ENCODE measurements around the gene RAB6B.

The RAB6B gene

DNA sequence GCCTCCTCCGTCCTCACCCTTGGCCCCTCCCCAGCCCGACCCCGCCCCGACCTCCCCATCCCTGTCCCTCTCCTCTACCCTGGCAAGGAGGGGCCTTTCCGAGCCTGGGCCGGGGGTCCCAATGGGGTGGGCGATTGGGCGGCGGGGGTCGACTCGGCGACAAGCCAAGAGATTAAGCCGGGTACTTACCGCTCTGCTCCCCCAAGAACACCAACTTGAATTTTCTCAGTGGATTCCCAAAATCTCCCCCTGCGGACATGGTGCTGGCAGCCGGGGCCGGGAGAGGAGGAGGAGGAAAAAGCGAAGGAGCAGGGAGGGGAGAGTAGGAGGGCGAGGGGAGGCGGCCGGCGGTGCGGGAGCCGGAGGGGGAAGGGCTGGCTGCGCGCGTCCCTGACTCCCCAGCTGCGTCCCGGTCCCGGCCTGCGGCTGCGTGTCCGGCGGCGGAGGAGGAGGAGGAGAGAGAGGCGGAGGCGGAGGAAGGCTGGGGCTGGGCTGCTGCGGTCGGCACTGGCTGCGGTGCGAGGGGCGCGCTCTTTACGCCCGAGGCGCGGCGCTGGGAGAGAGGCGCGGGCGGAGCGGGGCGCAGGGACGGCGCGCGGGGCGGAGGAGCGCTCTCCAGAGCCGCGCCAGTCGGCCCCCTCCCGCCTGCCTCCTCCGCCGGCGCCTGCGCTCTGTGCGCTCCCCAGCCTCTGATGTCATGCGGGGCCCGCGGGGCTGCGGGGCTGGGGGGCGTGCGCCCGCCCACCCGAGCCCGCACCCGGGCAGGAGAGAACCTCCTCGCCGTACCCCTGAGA, at the start of gene RAB6B:
TSS of gene RAB6B (minus strand) at position 675 of the 794 bp plus-strand sequence. CDS start at position 259, 416 bp downstream.
- DNase-seq: no peak

DNA sequence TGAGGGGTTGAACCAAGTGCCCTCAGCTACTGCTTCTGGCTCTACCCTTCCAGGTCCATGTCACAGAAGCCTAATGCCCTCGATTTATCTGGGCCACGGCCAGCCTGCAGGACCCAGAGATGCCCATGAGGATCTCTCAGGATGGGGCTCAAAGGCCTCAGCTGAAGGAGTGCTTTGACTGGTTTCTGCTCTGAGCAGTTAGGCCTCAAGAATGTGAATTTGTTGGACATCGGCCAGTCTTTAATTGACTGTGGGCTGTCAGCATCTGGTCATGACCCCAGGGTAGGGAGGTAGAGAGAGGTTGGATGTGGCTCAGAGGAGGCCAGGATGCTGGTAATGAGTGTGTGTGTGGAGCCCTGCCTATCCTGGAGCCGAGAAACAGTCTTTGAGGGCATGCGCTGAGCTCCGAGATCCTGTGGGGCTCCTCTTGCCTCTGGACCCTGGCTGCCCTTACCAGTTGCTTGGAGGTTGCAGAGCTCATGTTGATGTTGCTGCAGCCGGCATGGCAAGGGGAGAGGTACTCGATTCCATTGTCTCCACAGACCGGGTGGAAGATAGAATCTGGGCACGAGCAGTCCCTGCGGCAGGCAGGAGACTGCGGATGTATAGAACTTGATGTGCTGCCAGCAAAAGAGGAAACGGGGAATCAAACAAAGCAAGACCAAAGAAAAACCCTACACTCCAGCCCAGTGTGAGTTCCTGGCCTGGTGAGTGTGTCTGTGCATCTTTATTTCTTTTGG, 49.1 kb upstream of the RAB6B start:
- no peak for DNase-seq

DNA sequence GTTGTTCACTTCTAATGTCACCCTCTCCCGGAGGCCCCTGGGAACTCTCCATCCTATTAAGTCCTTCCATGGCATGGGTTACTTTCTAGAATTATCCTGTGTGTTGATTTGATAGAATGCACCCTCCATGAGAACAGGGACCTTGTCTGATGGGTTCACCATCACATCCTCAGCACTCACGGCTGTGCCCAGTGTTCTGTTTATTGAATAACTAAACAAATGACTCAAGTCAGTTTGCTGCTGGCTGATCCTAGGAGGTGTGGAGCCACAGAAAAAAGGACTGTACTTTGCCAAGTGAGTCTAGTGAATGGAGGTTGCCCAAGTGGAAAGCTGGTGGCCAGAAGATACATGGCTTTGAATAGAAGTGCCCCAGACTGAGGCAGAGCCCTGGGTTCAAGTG, 48.5 kb upstream of the RAB6B start:
- DNase-seq: no peak

DNA sequence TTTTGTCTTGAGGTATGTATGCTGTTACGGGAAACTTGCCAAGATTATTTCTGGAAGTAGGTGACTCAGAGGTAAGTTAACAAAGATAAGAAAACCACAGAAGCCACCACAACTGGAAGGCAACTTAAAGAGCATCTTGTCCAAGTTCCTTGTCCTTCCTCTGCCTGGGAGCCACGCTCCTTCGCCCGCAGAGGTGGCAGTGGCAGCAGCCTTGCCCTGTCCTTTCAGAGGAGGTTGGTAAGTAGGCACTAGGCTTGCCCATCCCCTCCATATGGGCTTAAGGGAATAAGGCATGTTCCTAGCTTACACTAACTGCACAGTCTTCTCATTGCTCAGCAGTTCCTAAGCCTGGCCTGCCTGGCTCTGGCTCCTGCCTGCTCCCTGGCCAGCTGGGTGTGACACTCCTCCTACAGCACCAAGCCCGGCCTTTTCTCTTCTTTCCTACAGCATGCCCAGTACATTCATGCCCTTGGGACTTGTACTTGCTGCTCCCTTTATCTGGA, 48.0 kb upstream of the RAB6B start:
- no peak for DNase-seq

DNA sequence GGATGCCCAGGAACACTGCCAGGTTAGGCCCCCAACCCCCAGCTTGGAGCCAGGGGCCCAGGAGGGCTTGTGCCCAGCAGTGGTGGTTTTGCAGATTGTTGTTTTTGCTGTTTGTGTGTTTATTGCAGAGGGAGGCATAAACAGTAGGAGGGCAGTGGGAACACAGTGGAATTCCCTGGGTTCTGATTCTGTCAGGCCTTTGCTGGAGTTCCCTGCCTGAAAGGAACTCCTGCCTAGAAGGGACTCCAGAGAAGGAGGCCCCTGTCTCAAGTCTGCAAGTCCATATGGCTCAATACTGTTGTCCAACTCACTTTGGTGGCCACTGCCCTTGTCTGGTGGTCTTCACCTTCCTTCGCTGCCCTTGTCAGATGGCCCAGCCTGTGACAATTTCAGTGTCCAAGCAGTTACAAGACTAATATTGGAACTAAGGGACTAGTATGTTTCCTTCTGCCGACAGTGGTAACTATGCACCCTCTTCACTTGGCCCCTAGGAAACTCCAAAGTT, 47.4 kb upstream of the RAB6B start:
- no peak for DNase-seq

DNA sequence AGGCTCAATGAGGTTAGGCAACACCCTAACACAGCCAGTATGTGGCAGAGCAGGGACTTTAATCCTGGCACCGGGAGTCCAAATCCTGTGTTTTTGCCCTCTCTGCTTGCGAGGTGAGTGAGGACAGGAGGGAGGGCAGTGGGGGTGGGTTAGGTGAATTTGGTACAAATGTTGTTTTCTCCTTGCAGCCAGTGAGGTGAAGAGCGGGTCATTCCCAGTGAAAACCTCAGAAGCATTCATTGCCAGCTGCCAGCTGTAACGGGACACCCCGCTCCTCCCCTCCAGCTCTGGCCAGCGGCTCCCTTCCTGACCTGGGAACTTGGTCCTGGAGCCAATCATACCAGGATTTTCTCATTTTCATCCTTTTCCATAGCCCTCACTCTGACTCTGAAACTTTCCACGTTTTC, 45.7 kb upstream of the RAB6B start:
- DNase-seq: no peak

DNA sequence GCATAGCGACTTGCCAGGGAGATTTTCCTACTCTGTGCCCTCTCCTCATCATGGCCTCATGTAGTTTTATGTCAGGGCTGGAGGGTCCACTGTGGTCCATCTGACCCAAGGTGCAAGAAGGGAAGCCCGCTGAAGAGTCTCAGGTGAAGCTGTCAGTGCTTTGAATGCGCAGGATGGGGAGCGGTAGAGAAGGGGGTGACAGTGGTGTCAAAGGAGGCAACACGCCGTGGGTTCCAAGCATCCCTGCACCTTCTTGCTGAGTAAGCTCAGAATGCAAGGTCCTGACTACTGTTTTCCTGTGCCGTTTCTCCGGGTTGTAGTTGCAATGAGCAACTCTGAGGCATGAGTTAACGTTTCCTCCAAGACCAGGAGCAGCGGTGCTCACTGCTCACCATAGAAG, 44.9 kb upstream of the RAB6B start:
- no peak for DNase-seq

DNA sequence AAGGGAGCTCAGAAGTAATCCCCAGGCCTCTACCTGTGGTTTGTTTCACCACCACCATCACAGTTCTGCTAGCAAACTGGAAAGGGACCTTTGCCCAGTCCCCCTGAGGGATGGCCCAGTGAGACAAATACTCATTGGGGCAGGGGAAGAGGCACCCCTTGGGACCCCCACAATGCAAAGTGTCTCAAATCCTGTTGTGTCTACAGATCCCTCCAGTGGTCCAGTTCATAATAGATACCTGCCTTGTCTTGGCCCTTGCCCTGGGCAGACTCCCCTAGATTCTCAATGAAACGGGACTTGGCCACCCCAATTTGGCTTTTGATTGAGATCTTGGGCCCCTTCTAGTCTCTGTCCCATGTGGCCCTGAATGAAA, 43.8 kb upstream of the RAB6B start:
- DNase-seq: no peak

DNA sequence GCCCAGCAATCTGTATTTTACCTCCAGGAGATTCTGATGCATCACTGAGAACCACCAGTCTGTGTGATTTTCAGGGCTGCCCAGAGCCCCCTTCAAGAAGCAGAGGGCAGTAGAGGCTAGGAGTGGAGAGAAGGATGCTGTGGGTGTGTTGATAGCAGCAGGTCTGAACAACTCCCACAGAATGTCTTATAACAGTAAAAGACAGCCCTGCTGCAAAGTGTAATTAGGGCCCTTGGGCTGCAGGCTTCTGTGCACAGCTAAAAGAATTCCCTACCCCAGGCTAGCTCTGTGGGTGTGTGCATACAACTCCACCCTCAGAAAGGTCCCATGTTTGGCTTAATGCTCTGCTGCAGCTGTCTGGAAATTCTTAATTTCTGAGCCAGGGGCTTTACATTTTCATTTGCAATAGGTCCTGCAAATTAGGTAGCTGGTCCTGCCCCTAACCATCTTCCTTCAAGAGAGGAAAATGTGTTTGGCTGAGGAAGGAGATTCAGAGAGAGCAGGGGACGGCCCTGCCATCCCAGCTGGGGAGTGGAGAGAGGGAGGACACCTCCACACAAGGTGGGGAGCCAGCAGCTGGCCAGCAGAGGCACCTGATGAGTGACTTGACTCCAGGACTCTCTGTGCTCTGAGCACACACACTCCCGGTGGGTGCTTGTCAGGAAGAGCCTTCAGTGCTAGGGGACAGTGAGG, 43.2 kb upstream of the RAB6B start:
- DNase-seq: no peak

DNA sequence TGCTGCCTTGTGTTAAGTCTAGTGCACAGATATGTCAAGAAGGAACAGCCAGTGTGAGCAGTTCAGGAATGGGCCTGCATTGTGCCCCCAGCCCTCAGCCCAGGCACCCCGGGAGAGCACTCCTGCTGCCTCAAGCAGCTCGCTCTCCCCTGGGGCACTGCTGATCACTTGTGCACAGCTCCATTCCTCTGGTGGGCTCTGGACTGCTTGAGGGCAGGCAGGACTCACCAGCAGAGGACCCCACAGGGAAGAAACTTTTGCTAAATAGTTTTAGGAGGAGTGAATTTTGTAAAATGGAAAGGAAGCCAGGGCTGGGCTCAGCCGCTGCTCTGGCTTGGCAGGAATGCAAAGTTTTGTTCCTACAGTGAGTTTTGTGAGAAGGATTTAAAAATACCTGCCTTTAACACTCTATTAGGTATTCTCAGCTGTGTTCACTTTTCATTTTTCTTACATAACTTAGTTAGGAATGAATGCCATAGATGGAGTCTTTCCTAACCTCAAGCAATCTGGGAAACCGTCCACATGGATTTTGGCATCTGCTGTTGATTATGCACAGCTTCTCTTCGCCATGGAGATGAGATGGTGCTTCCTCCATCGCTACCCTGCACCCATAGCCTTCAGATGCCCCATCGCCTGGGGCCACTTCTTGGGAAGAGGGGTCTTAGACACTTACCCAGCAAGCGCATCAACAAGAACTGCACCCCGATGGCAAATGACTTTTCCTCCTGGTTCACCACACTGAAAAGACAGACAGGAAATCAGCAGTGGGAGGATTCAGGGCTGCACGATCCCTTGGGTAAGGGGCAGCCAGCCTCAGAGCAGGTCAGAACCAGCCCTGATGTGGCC, 42.3 kb upstream of the RAB6B start:
- no peak for DNase-seq

DNA sequence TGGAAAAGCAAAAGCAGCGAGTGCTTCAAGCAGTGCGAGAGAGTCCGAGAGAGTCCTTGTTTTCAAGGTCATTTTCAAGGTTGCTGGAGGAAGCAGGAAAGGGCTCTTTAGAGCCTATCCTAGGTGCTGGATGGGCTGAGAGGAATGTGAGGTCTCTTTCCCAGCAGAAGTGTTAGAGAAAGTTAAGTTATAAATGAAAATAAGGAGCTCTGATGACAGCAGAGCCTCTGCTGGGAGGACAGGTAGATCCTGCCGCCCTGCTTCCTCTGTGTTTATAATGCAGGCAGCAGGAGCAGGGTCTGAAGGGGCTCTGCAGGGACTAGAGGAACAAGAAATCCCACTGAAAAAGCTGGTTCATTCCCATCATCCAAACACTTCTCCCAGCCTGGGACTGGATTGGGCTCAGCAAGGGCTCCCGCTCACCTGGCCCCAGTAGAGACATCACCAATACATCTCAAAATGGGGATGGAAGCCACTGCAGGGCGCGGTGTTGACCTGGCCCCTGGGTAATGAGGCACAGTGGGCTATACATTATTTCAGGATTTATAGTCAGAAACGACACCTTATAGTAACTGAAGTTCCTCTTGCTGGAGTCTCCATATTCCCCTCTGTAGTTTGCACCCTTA, 41.5 kb upstream of the RAB6B start:
- no peak for DNase-seq

DNA sequence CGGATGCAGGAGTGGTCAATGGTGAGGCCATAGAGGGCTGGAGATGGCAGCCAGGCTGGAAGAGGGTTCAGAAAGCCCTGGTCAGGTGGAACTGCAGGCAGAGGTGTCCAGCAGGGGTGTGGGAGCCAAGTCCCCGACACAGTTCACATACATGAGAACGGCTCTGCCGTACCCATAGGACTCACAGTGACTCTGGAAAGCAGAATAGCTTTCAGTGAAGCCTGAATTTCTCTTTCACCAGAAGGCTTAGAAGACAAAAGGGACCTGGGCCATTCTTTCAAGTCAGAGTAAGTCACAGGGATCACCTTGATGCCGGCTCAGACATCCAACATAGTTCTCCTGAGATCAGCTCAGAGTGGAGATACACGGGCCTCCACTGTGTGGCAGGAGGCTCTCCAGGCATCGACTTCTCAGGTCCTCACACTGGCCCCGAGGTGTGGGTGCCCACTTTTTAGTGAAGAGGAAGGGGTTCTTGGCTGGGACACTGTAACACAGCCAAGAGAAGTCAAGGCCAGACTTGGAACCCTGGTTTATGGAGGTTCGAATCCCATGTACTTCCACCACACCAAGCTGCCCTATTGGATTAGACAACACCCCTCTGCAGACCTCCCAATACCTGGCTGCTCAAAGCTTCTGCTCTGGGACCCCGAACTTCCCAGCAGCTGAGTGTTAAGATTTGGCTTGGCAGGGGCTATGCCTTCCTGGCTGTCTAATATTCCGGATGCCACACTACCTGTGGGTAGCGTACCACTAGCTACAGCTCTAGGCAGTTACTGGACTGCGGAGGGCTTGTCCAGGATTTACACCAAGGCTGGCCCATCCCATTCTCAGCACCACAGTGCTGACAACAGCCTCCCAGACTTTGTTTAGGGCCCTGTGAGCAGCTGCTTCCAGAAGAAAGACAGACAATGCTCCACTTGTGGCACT, 40.4 kb upstream of the RAB6B start:
- DNase-seq: no peak

DNA sequence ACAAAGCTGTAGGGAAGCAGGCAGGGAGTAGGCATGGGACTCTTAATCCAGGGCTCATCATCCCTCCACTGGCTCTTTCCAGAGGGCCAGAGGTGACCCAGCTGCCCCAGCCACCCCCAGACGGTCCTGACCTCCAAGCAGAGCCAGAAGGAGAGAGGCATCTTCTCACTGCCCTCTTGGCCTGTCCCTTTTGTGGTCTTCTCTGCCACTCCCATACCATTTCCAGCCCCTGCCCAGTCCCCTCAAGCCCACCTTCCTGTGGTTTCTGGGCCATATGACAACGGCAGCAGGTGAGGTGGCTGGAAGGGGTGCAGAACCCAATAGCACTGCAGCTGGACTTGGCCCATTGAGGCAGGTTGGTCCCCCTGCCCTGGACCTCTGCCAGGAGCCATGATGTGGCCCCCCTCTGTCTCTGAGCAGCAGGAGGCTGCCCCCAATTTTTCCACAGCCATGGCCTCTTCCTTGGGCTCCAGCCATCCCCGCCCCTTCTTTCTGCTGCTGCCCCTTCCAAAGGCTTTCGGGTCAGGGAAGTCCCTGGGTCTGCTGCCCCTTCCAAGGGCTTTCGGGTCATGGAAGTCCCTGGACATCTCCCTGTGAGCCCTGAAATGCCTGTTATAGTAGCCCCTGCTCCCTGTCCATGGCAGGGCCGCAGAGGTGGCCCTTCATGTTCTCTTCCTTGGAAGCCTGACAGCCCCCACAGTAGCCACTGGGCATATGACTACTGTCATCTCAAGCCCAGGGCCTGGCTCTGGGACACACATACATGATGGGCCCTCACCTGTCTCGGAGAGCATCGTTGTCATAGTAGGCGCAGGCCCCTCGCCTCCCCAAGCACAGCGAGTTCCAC, 39.5 kb upstream of the RAB6B start:
- DNase-seq: no peak

DNA sequence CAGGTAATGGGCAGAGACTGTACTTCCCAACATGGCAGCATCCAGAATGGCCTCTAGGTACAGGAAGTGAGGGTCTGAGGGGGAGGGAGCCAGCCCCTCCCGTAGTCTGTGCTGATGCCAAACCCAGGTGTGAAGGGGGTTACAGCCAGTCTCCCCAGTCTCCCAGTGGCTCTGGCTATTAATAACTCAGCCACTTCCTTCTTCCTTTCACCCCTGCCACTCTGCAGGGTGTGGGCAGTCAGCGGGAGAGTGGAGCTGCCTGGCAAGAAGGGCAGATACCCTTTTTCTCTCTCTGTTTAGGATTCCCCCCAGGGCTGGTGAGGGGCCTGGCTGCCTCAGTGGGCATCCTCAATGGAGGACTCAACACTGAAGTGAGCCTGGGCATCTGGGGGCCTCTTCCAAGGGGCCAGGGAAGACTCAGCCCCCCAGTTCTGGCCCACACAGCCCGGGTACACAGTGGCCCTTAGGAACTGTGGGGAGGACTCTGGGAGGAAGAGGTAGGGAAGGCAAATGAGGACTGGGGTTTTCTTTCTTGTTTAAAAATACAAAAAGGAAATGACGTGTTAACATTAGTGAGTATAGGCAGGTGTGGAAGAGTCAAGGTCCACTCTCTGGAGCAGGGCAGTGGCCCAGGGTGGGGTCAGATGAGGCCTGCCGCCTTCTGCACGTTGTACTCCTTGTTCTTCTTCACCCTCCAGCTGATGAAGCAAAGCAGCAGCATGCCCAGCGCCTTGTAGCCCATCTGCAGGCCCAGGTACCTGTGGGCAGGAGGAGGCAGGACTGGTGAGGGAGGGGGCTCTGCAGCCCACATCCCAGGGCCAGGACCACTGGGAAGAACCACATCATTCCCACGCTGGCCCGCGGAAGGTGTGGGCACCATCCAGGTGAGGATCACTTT, 38.6 kb upstream of the RAB6B start:
- no peak for DNase-seq

DNA sequence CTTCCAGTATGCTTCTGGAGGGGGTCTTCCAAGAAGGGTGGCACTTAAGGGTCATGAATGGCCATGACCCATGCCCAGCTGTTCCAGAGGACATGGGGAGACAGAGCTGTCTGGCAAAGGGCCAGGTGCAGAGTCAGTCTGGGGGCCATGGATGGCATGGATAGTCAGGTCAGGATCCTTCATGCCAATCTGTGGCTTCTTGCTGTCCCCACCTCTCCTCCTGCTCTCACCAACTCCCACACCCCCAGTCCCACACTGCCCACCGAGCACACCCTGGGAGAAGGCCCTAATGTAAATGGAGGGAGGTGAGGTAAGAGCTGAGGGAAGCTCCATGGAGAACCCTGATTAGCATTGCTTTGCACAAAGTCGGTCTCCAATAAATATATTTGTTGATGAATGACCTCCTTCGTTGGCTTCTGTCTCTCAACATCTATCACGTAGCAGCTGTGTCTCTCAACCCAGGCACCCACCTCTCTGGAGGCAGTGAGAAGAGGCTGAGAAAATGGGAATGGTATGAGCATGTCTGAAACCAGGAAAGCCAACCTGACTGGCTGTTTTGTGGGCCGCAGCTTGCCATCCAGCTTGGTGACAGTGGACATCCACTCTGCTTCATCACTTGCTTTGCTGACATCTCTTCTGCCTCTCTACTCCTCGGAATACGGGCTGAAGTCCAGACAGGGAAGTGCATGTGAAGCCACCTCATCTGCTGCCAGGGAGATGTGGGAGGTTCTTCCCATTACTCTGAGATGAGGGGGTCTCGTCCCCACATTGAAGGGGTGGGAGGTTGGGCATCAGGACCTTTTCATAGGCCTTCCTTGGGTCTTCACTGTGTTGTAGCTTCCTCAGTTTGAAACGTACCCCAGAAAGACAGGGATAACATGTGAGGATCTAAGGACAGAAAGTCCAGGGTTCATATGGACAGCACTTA, 37.7 kb upstream of the RAB6B start:
- DNase-seq: no peak

DNA sequence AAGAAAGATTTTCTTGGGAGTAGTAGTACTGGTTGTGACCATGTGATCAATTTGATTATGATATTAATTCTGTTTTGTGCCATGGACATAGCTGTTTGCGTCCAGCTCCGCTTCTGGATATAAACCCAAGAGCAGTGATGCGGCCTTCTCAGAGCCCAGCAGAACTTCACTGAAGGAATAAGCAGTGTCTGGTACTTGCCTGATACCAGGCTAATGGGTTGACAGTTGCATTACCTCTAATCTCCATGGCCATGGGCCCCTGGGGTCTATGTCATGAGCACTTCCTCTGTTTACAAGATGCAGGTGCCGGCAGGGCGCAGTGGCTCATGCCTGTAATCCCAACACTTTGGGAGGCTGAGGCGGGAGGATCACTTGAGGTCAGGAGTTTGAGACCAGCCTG, 36.3 kb upstream of the RAB6B start:
- no peak for DNase-seq

DNA sequence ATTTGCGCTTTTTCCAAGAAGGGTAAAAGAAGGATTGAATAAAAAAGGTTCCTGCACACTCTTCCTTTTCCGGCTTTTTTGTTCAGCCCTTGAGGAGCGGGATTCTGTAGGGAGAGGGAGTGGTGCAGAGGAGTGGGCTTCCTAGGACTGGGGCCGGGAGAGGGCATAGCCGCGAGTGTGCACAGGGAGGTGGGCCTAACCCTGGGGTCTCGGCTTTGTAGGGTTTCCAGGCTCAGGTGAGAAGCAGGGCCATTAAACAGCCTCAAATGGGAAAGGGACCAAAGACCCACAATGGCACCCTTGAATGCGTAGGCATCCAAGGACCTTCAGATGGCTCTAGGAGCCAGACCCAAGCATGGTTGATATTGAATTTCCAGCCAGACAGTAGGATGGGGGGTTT, 35.4 kb upstream of the RAB6B start:
- DNase-seq: no peak

All from activated naive CD4-positive, alpha-beta T cell (primary cell).